BE2C (cell line): ENCODE measurements around the gene C16orf92.
A peak's percentile ranks its signal among the peaks of the same experiment; 100 is the strongest.

Experiments used
- DNase-seq: peaks from one replicate; pipeline ENCODE4 v3.0.0-alpha.2; 2020
- H3K27me3 ChIP-seq: fragments of 250-450 bp; sonication (Bioruptor Pico); 2 replicates; pipeline ENCODE4 v1.5.1; 2020; ENCODE audit warnings: mild to moderate bottlenecking
- H3K36me3 ChIP-seq: fragments of 250-450 bp; sonication (Bioruptor Pico); 2 replicates; pipeline ENCODE4 v1.5.1; 2020; ENCODE audit warnings: mild to moderate bottlenecking
- H3K4me1 ChIP-seq: fragments of 250-450 bp; sonication (Bioruptor Pico); 2 replicates; pipeline ENCODE4 v1.5.1; 2020
- H3K4me3 ChIP-seq: 2 replicates; pipeline ENCODE4 v1.5.1; 2011; ENCODE audit warnings: low read depth, low read length
- H3K9me3 ChIP-seq: fragments of 250-450 bp; sonication (Bioruptor Pico); 2 replicates; pipeline ENCODE4 v1.5.1; 2020
- CTCF ChIP-seq: IDR thresholded peaks from 2 replicates; pipeline ENCODE4 v1.5.1; 2012; ENCODE audit warnings: mild to moderate bottlenecking, low read depth, low read length

C16orf92 gene

GRCh38 chr16:30028438-30029076 is 5.6 kb downstream of the C16orf92 start:
- no peaks in the 10 kb centered on the region for H3K9me3 ChIP-seq
- H3K27me3 ChIP-seq: no peaks in the 10 kb centered on the region
- no peak for TF ChIP-seq CTCF
- peaks cover 7% of the 10 kb centered on the region for H3K4me1 ChIP-seq
- H3K36me3 ChIP-seq: no peaks in the 10 kb centered on the region
- no peak overlapping the region for H3K4me3 ChIP-seq
- DNase-seq: no peak

GRCh38 chr16:30030011-30030685 is 7.2 kb downstream of the C16orf92 start:
- TF ChIP-seq CTCF: no peak
- Histone ChIP-seq H3K4me3 (peak overlapping the region; percentile 61), H3K36me3 (no peaks in the 10 kb centered on the region), H3K27me3 (no peaks in the 10 kb centered on the region), H3K4me1 (peaks cover 7% of the 10 kb centered on the region), H3K9me3 (no peaks in the 10 kb centered on the region)
- no peak for DNase-seq

GRCh38 chr16:30030841-30031413 is 7.9 kb downstream of the C16orf92 start, which contains the start of gene TLCD3B:
Gene TLCD3B, minus strand, starts transcription at chr16:30031271. Its CDS starts 744 bp downstream, at chr16:30030527.
- H3K4me1 ChIP-seq: peaks cover 7% of the 10 kb centered on the region
- TF ChIP-seq CTCF: no peak
- H3K4me3 ChIP-seq: peak within 1 kb of the TSS; percentile 61
- H3K36me3 ChIP-seq: no peaks in the 10 kb centered on the region
- no peaks in the 10 kb centered on the region for H3K27me3 ChIP-seq
- no peaks in the 10 kb centered on the region for H3K9me3 ChIP-seq
- DNase-seq: peak; percentile 53

GRCh38 chr16:30031477-30031918 is 8.5 kb downstream of the C16orf92 start:
- Histone ChIP-seq H3K27me3 (no peaks in the 10 kb centered on the region), H3K4me1 (peaks cover 7% of the 10 kb centered on the region), H3K36me3 (no peaks in the 10 kb centered on the region), H3K9me3 (no peaks in the 10 kb centered on the region), H3K4me3 (peak overlapping the region; percentile 61)
- DNase-seq: no peak
- TF ChIP-seq CTCF: no peak

- H3K4me1 ChIP-seq: peaks cover 7% of the 10 kb centered on the region
- TF ChIP-seq CTCF: peak; percentile 95
- no peaks in the 10 kb centered on the region for H3K9me3 ChIP-seq
- no peaks in the 10 kb centered on the region for H3K27me3 ChIP-seq
- DNase-seq: peak; percentile 81
- H3K36me3 ChIP-seq: no peaks in the 10 kb centered on the region
- no peak overlapping the region; the same call in 1 of the 2 replicates for H3K4me3 ChIP-seq
These were observed 9.3 kb downstream of the C16orf92 start for GRCh38 chr16:30032083-30032819.
